Parathyroid adenoma (tissue), 2 donors: ENCODE data around the gene ZNF264.

Source experiments
- H2AFZ ChIP-seq: fragments of 300-600 bp; sonication (generic); one replicate; pipeline ENCODE4 v1.7.0; 2017; ENCODE audit warnings: antibody characterized with exemption, mild to moderate bottlenecking
- H3K27ac ChIP-seq: fragments of 300-600 bp; sonication (generic); one replicate; pipeline ENCODE4 v1.7.0; 2017
- H3K27me3 ChIP-seq: fragments of 300-600 bp; sonication (generic); one replicate; pipeline ENCODE4 v1.7.0; 2017; ENCODE audit warnings: low read length; ENCODE audit not compliant: control insufficient read depth, insufficient read depth
- H3K36me3 ChIP-seq: fragments of 300-600 bp; sonication (generic); one replicate; pipeline ENCODE4 v1.7.0; 2017; ENCODE audit warnings: low read length; ENCODE audit not compliant: control insufficient read depth, insufficient read depth
- H3K4me1 ChIP-seq: fragments of 300-600 bp; sonication (generic); one replicate; pipeline ENCODE4 v1.7.0; 2017; ENCODE audit warnings: control low read depth
- H3K4me2 ChIP-seq: fragments of 300-600 bp; sonication (generic); one replicate; pipeline ENCODE4 v1.7.0; 2017; ENCODE audit warnings: low read length
- H3K4me3 ChIP-seq: fragments of 300-600 bp; sonication (generic); one replicate; pipeline ENCODE4 v1.7.0; 2017; ENCODE audit warnings: low read depth, low read length
- H3K79me2 ChIP-seq: fragments of 300-600 bp; sonication (generic); one replicate; pipeline ENCODE4 v1.7.0; 2017; ENCODE audit warnings: control low read depth
- H3K9ac ChIP-seq: fragments of 300-600 bp; sonication (generic); one replicate; pipeline ENCODE4 v1.7.0; 2017; ENCODE audit warnings: mild to moderate bottlenecking
- H3K9me3 ChIP-seq: fragments of 300-600 bp; sonication (generic); one replicate; pipeline ENCODE4 v1.7.0; 2017; ENCODE audit warnings: low read length; ENCODE audit not compliant: control insufficient read depth
- CTCF ChIP-seq: fragments of 300-600 bp; sonication (generic); IDR thresholded peaks from one replicate; pipeline ENCODE4 v1.7.0; 2017; ENCODE audit warnings: antibody characterized with exemption, mild to moderate bottlenecking
- donor health status: primary hyperparathyroidism.

ZNF264 gene

GRCh38 chr19:57262044-57262443, 70.7 kb downstream of the ZNF264 start:
- Histone ChIP-seq H3K27ac (no peak overlapping the region), H3K79me2 (peaks cover 2% of the 10 kb centered on the region), H3K9ac (no peak overlapping the region), H3K4me1 (no peaks in the 10 kb centered on the region), H3K4me3 (no peak overlapping the region), H3K9me3 (no peaks in the 10 kb centered on the region), H2AFZ (no peak overlapping the region), H3K36me3 (no peaks in the 10 kb centered on the region), H3K27me3 (no peaks in the 10 kb centered on the region), H3K4me2 (no peak overlapping the region)
- TF ChIP-seq CTCF, result no peak

GRCh38 chr19:57263244-57263741, 72.0 kb downstream of the ZNF264 start:
- no peak overlapping the region for H3K4me3 ChIP-seq
- no peak overlapping the region for H3K4me2 ChIP-seq
- H3K27ac ChIP-seq, result no peak overlapping the region
- no peaks in the 10 kb centered on the region for H3K27me3 ChIP-seq
- no peaks in the 10 kb centered on the region for H3K9me3 ChIP-seq
- peaks cover 2% of the 10 kb centered on the region for H3K79me2 ChIP-seq
- no peak for TF ChIP-seq CTCF
- H3K36me3 ChIP-seq, result no peaks in the 10 kb centered on the region
- no peak overlapping the region for H2AFZ ChIP-seq
- no peaks in the 10 kb centered on the region for H3K4me1 ChIP-seq
- H3K9ac ChIP-seq, result no peak overlapping the region

GRCh38 chr19:57267291-57267690, 76.0 kb downstream of the ZNF264 start:
- no peak overlapping the region for H3K4me3 ChIP-seq
- H3K27me3 ChIP-seq, result no peaks in the 10 kb centered on the region
- TF ChIP-seq CTCF, result no peak
- H3K27ac ChIP-seq, result no peak overlapping the region
- H2AFZ ChIP-seq, result no peak overlapping the region
- H3K36me3 ChIP-seq, result no peaks in the 10 kb centered on the region
- H3K4me1 ChIP-seq, result no peaks in the 10 kb centered on the region
- no peaks in the 10 kb centered on the region for H3K9me3 ChIP-seq
- no peak overlapping the region for H3K9ac ChIP-seq
- H3K4me2 ChIP-seq, result no peak overlapping the region
- peaks cover 2% of the 10 kb centered on the region for H3K79me2 ChIP-seq

GRCh38 chr19:57269515-57270250, 78.4 kb downstream of the ZNF264 start:
- Histone ChIP-seq H3K27me3 (no peaks in the 10 kb centered on the region), H3K79me2 (no peaks in the 10 kb centered on the region), H3K27ac (no peak overlapping the region), H3K4me3 (no peak overlapping the region), H2AFZ (no peak overlapping the region), H3K4me1 (no peaks in the 10 kb centered on the region), H3K9ac (no peak overlapping the region), H3K4me2 (no peak overlapping the region), H3K36me3 (no peaks in the 10 kb centered on the region), H3K9me3 (no peaks in the 10 kb centered on the region)
- no peak for TF ChIP-seq CTCF

GRCh38 chr19:57271280-57271679, 80.0 kb downstream of the ZNF264 start:
- no peak overlapping the region for H3K4me3 ChIP-seq
- H3K9ac ChIP-seq, result no peak overlapping the region
- H3K27ac ChIP-seq, result no peak overlapping the region
- no peaks in the 10 kb centered on the region for H3K79me2 ChIP-seq
- no peaks in the 10 kb centered on the region for H3K27me3 ChIP-seq
- no peaks in the 10 kb centered on the region for H3K36me3 ChIP-seq
- H3K4me2 ChIP-seq, result no peak overlapping the region
- no peak overlapping the region for H2AFZ ChIP-seq
- TF ChIP-seq CTCF, result no peak
- H3K9me3 ChIP-seq, result no peaks in the 10 kb centered on the region
- no peaks in the 10 kb centered on the region for H3K4me1 ChIP-seq
